CD8-positive, alpha-beta memory T cell (primary cell): ENCODE data around the gene DLG1. TPM values are rescaled to one million over a fixed set of nuclear protein-coding genes. Genes with fewer than 3 reads are reported as not detected.
A peak's percentile ranks its signal among the peaks of the same experiment; 100 is the strongest.
"Not testable (repeated sequence)": the region's sequence is repeated elsewhere in the genome, so short reads cannot be mapped to it uniquely, and the experiment has no call there.

Experiments used
- CTCF ChIA-PET: fragments of 350-600 bp; sonication (Branson Sonifier 250); formaldehyde crosslinking; loops from one replicate; lab custom pipeline; 2021; ENCODE audit warnings: antibody characterized with exemption; lab: Charles Lee
- POLR2A ChIA-PET: fragments of 350-600 bp; sonication (Branson Sonifier 250); formaldehyde crosslinking; loops from one replicate; lab custom pipeline; 2021; ENCODE audit warnings: antibody characterized with exemption; lab: Charles Lee
- DNase-seq, 5 donors: peaks; one replicate each; pipeline versions ENCODE4 v3.0.0 to v3.0.0-alpha.2; 2020 to 2022; ENCODE audit warnings: mixed read lengths in 1 of 5
- H3K27ac ChIP-seq: one replicate; pipeline ENCODE4 v1.7.0; 2013; ENCODE audit warnings: low read depth, mild to moderate bottlenecking, low read length, moderate library complexity
- H3K27me3 ChIP-seq: 2 replicates; pipeline ENCODE4 v1.7.0; 2013; ENCODE audit warnings: low read length, mild to moderate bottlenecking; ENCODE audit not compliant: insufficient read depth, poor library complexity, severe bottlenecking
- H3K36me3 ChIP-seq: 2 replicates; pipeline ENCODE4 v1.7.0; 2013; ENCODE audit warnings: mild to moderate bottlenecking, low read length, moderate library complexity; ENCODE audit not compliant: insufficient read depth
- H3K4me1 ChIP-seq: 2 replicates; pipeline ENCODE4 v1.7.0; 2013; ENCODE audit warnings: mild to moderate bottlenecking, low read length, moderate library complexity; ENCODE audit not compliant: insufficient read depth
- H3K4me3 ChIP-seq: 2 replicates; pipeline ENCODE4 v1.7.0; 2013; ENCODE audit warnings: mild to moderate bottlenecking, low read length
- H3K9me3 ChIP-seq: 2 replicates; pipeline ENCODE4 v1.7.0; 2013; ENCODE audit warnings: mild to moderate bottlenecking, low read length
- H3K27ac Mint-ChIP-seq, 8 donors: one replicate each; pipeline ENCODE4 v1.8.0; 2020 to 2021; ENCODE audit warnings: mixed read lengths in 8 of 8, mild to moderate bottlenecking in 6 of 8, inconsistent platforms in 3 of 8, moderate library complexity in 3 of 8
- H3K27me3 Mint-ChIP-seq, 2 donors: one replicate each; pipeline ENCODE4 v1.8.0; 2020 to 2021; ENCODE audit warnings: mixed read lengths in 2 of 2, mild to moderate bottlenecking in 1 of 2, moderate library complexity in 1 of 2
- H3K36me3 Mint-ChIP-seq, 3 donors: one replicate each; pipeline ENCODE4 v1.8.0; 2020 to 2021; ENCODE audit warnings: mixed read lengths in 3 of 3, inconsistent platforms in 1 of 3, mild to moderate bottlenecking in 1 of 3
- H3K4me1 Mint-ChIP-seq, 3 donors: one replicate each; pipeline ENCODE4 v1.8.0; 2020 to 2021; ENCODE audit warnings: mixed read lengths in 3 of 3, inconsistent platforms in 1 of 3, mild to moderate bottlenecking in 1 of 3
- H3K4me3 Mint-ChIP-seq, 7 donors: one replicate each; pipeline ENCODE4 v1.8.0; 2020 to 2021; ENCODE audit warnings: mixed read lengths in 7 of 7, mild to moderate bottlenecking in 6 of 7, moderate library complexity in 4 of 7, inconsistent platforms in 2 of 7
- H3K9me3 Mint-ChIP-seq, 5 donors: one replicate each; pipeline ENCODE4 v1.8.0; 2020 to 2022; ENCODE audit warnings: mixed read lengths in 5 of 5, mild to moderate bottlenecking in 3 of 5, moderate library complexity in 2 of 5, inconsistent platforms in 1 of 5
- polyA plus RNA-seq: library from polyadenylated mRNA; unstranded; fragments of 300-500 nt; fragmentation: Illumina TruSeq; gene quantifications from one replicate; pipeline ENCODE4 v1.2.3, GENCODE V29; 2021
- total RNA-seq, 2 experiments: library from RNA; stranded (reverse); gene quantifications; one replicate each; pipeline ENCODE4 v1.2.3, GENCODE V29; 2021

DLG1 gene
- total and polyA plus RNA-seq, 3 experiments from 2014 or later = 30.5 to 51.2 (median 49.2) TPM

GRCh38 chr3:197040658-197041057 lies 257.8 kb downstream of the DLG1 start:
- CTCF ChIA-PET = no interaction called here
- POLR2A ChIA-PET = no interaction called here

GRCh38 chr3:197038679-197039462 lies 259.5 kb downstream of the DLG1 start:
- Histone ChIP-seq H3K27me3 (no peaks in the 10 kb centered on the region), H3K27ac (no peak overlapping the region), H3K4me3 (no peak overlapping the region), H3K9me3 (no peaks in the 10 kb centered on the region), H3K4me1 (no peaks in the 10 kb centered on the region), H3K36me3 (no peaks in the 10 kb centered on the region)
- no peak for DNase-seq
- H3K27me3 Mint-ChIP-seq = no peaks in the 10 kb centered on the region
- H3K4me3 Mint-ChIP-seq = no peak overlapping the region
- ChIA-PET POLR2A (no interaction called here), CTCF (no interaction called here)
- no peaks in the 10 kb centered on the region for H3K9me3 Mint-ChIP-seq
- peaks cover 0 to 7% (median 0%) of the 10 kb centered on the region in 3 donors for H3K36me3 Mint-ChIP-seq
- H3K4me1 Mint-ChIP-seq = no peaks in the 10 kb centered on the region
- peak overlapping the region in 5 of 8 donors; percentile 11 to 60 (median 34) for H3K27ac Mint-ChIP-seq

More at GRCh38 chr3:197040658-197041057, 257.8 kb downstream of the DLG1 start:
- DNase-seq = no peak
- peaks cover 0 to 21% (median 2%) of the 10 kb centered on the region in 3 donors for H3K36me3 Mint-ChIP-seq
- Histone ChIP-seq H3K4me3 (no peak overlapping the region), H3K27me3 (no peaks in the 10 kb centered on the region), H3K36me3 (peaks cover 5% of the 10 kb centered on the region), H3K4me1 (no peaks in the 10 kb centered on the region), H3K27ac (no peak overlapping the region), H3K9me3 (no peaks in the 10 kb centered on the region)
- H3K4me1 Mint-ChIP-seq = no peaks in the 10 kb centered on the region
- no peaks in the 10 kb centered on the region for H3K9me3 Mint-ChIP-seq
- H3K4me3 Mint-ChIP-seq = no peak overlapping the region
- H3K27me3 Mint-ChIP-seq = no peaks in the 10 kb centered on the region
- peak overlapping the region in 1 of 8 donors; percentile 47 for H3K27ac Mint-ChIP-seq

GRCh38 chr3:197035577-197035976 lies 262.8 kb downstream of the DLG1 start:
- H3K36me3 Mint-ChIP-seq = no peaks in the 10 kb centered on the region
- H3K27ac ChIP-seq = no peak overlapping the region
- H3K9me3 ChIP-seq = no peaks in the 10 kb centered on the region
- no peaks in the 10 kb centered on the region for H3K4me1 Mint-ChIP-seq
- no peak for DNase-seq
- no peaks in the 10 kb centered on the region for H3K4me1 ChIP-seq
- no peak overlapping the region for H3K4me3 Mint-ChIP-seq
- ChIA-PET CTCF (no interaction called here), POLR2A (no interaction called here)
- H3K9me3 Mint-ChIP-seq = no peaks in the 10 kb centered on the region
- H3K36me3 ChIP-seq = no peaks in the 10 kb centered on the region
- peaks cover 0 to 3% of the 10 kb centered on the region in 2 donors for H3K27me3 Mint-ChIP-seq
- H3K27ac Mint-ChIP-seq = no peak overlapping the region
- H3K4me3 ChIP-seq = no peak overlapping the region
- no peaks in the 10 kb centered on the region for H3K27me3 ChIP-seq

- POLR2A ChIA-PET, H3K4me1 Mint-ChIP-seq, H3K4me3 ChIP-seq, H3K9me3 ChIP-seq, DNase-seq, H3K36me3 ChIP-seq, H3K4me1 ChIP-seq, H3K27ac ChIP-seq, H3K27me3 Mint-ChIP-seq, H3K36me3 Mint-ChIP-seq, CTCF ChIA-PET, H3K27me3 ChIP-seq, H3K9me3 Mint-ChIP-seq: not testable (repeated sequence)
- peak overlapping the region in 2 of 7 donors; percentile 8 to 61 for H3K4me3 Mint-ChIP-seq
- peak overlapping the region in 2 of 8 donors; percentile 10 to 51 for H3K27ac Mint-ChIP-seq
Measured at GRCh38 chr3:197034778-197035177, 263.6 kb downstream of the DLG1 start.

- H3K9me3 ChIP-seq, H3K4me1 Mint-ChIP-seq, H3K27me3 ChIP-seq, H3K4me3 Mint-ChIP-seq, H3K36me3 Mint-ChIP-seq, CTCF ChIA-PET, H3K4me3 ChIP-seq, H3K4me1 ChIP-seq, H3K36me3 ChIP-seq, H3K27ac ChIP-seq, DNase-seq, H3K9me3 Mint-ChIP-seq, H3K27me3 Mint-ChIP-seq, H3K27ac Mint-ChIP-seq, POLR2A ChIA-PET: not testable (repeated sequence)
Measured at GRCh38 chr3:197033764-197034163, 264.6 kb downstream of the DLG1 start.

GRCh38 chr3:197031315-197032285 lies 266.8 kb downstream of the DLG1 start:
- Histone ChIP-seq H3K27ac (no peak overlapping the region), H3K27me3 (no peaks in the 10 kb centered on the region), H3K36me3 (no peaks in the 10 kb centered on the region), H3K9me3 (no peaks in the 10 kb centered on the region), H3K4me1 (no peaks in the 10 kb centered on the region), H3K4me3 (no peak overlapping the region)
- H3K27me3 Mint-ChIP-seq = peaks cover 1 to 3% of the 10 kb centered on the region in 2 donors
- H3K4me1 Mint-ChIP-seq = peaks cover 0 to 9% (median 4%) of the 10 kb centered on the region in 3 donors
- no peak for DNase-seq
- no peaks in the 10 kb centered on the region for H3K9me3 Mint-ChIP-seq
- H3K36me3 Mint-ChIP-seq = no peaks in the 10 kb centered on the region
- ChIA-PET CTCF (interaction anchor here (1.0 to 1.5 kb wide), 2 partner anchors 27 to 513 kb away, joined by 3 read pairs; no protein-coding TSS in a partner anchor), POLR2A (no interaction called here)
- H3K4me3 Mint-ChIP-seq = peak overlapping the region in 5 of 7 donors; percentile 48 to 75 (median 52)
- peak overlapping the region in 2 of 8 donors; percentile 1 to 36 for H3K27ac Mint-ChIP-seq

GRCh38 chr3:197030379-197031314 lies 267.8 kb downstream of the DLG1 start:
- Mint-ChIP-seq H3K4me3 (peak overlapping the region; percentile 14 to 75 (median 48)), H3K27ac (peak overlapping the region in 2 of 8 donors; percentile 1 to 6)

More at GRCh38 chr3:197030379-197031314, 267.8 kb downstream of the DLG1 start:
- Mint-ChIP-seq H3K9me3 (no peaks in the 10 kb centered on the region), H3K36me3 (no peaks in the 10 kb centered on the region), H3K27me3 (peaks cover 1 to 3% of the 10 kb centered on the region in 2 donors), H3K4me1 (peaks cover 0 to 9% (median 4%) of the 10 kb centered on the region in 3 donors)
- no peak for DNase-seq
- Histone ChIP-seq H3K36me3 (no peaks in the 10 kb centered on the region), H3K4me3 (no peak overlapping the region), H3K27me3 (no peaks in the 10 kb centered on the region), H3K27ac (no peak overlapping the region), H3K4me1 (no peaks in the 10 kb centered on the region), H3K9me3 (no peaks in the 10 kb centered on the region)
- POLR2A ChIA-PET = no interaction called here
- CTCF ChIA-PET = interaction anchor here (1.0 to 1.5 kb wide), 6 partner anchors 11 to 514 kb away, joined by 3 to 9 read pairs (median 3); no protein-coding TSS in a partner anchor
